Activated CD4-positive, alpha-beta T cell treated with anti-CD3 and anti-CD28 coated beads, Interleukin-2, amount 50 U/mL, for 24 hours (primary cell): ENCODE results near the gene TBC1D5.
"Not testable (repeated sequence)": the region's sequence is repeated elsewhere in the genome, so short reads cannot be mapped to it uniquely, and the experiment has no call there.

Experiments used
- DNase-seq, 2 donors: peaks; one replicate each; pipeline ENCODE4 v3.0.0-alpha.2; 2020; ENCODE audit warnings: low read depth in 1 of 2, low spot score in 1 of 2

The TBC1D5 gene

GRCh38 chr3:17491190-17491589 is 251.2 kb downstream of the TBC1D5 start:
- DNase-seq: not testable (repeated sequence)

GRCh38 chr3:17489139-17489538 is 253.3 kb downstream of the TBC1D5 start:
- no peak for DNase-seq

DNA sequence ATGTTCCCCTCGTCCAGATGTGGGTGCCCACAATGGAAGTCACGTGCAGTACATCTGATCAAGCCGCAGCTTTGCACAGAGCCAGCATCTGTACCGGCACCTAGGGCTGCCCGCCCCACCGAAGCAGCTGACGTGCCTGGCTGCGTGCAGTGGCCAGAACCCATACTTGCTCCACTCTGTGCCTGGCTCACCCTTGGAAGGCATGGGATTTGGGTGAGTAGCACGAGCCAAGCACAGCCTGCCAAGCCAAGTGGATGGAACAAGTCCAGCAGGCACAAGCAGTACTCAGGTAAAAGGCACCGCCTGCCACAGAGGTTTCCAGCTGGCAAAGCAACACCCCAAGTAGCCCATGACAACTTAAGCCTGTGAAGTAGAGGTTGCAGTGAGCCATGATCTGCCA is 261.3 kb downstream of the TBC1D5 start:
- DNase-seq: no peak

DNA sequence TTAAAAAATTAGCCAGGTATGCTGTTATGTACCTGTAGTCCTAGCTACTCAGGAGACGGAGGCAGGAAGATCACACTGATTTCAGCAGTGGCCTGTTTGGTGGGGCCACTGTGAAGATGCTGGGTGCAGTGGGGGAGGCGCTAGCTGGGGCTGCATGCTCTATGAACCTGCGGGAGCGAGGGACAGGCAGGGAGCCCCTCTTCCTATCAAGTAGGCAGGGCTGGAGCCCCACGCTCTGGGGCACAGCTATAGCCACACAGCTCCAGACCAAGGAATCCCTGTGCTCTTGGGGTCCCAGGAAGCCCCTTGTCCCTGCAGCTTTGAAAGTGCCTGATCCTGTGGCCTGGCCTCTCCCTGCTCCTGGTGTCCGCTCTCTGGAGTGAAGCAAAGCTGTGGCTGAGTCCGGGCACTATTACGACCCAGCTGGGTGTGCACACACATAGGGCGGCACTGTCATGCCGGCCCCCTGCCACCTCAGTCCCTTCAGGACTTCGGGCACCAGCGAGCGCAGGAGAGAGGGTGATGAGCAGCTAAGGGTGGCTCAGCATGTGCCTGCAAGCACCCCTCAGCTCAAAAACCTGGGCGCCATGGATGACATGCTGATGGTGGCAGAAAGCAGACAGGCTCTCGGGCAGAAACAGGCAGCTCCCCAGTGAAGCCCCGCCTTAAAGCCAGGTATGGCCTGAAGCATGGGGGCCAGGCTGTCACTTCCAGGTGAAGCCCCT is 262.6 kb downstream of the TBC1D5 start:
- DNase-seq: no peak

DNA sequence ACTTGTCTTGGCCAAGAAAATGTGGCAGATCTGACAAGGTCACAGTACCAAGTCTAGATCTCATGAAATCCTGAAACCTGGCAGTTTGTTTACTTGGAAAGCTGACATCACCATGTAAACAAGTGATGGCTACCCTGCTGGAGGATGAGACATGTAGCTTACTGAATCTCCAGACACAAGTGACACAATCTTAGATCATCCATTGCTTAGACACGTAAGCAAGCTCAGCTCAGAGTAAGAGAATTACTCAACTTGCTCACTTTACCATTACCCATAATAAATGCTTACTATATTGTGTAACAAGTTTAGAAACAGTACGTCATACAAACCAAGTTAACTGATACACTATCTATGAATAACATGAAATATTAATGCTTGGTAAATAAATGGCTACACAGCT is 263.8 kb downstream of the TBC1D5 start:
- DNase-seq: no peak

- no peak for DNase-seq
Measured at GRCh38 chr3:17473761-17474160, 268.7 kb downstream of the TBC1D5 start.

- no peak for DNase-seq
Measured at GRCh38 chr3:17469954-17470353, 272.5 kb downstream of the TBC1D5 start.

- DNase-seq: no peak
Measured at GRCh38 chr3:17469520-17469919, 272.9 kb downstream of the TBC1D5 start.

DNA sequence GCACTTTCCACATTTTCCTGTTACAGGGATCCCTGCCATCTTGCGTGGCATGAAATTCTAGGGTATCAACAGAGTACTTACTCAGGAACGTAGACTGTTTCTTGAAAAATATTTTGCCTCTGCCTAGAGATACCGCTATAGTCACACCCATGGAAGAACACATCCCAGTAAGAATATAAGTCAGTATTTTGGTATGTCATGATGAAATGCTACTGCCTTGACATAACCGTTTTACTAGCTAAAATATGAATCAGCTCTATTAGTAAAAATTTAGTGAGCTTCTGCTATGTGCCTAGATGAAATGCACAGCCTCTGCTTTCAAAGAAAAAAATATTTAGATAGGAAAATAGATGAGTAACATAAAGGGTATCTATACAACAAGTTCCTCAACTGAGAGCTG is 276.4 kb downstream of the TBC1D5 start:
- DNase-seq: no peak

- no peak for DNase-seq
Measured at GRCh38 chr3:17459470-17459993, 282.9 kb downstream of the TBC1D5 start.

GRCh38 chr3:17456650-17457049 is 285.8 kb downstream of the TBC1D5 start:
- DNase-seq: no peak

- DNase-seq: no peak
Measured at GRCh38 chr3:17456046-17456445, 286.4 kb downstream of the TBC1D5 start.

- DNase-seq: no peak
Measured at GRCh38 chr3:17444865-17445264, 297.6 kb downstream of the TBC1D5 start.

DNA sequence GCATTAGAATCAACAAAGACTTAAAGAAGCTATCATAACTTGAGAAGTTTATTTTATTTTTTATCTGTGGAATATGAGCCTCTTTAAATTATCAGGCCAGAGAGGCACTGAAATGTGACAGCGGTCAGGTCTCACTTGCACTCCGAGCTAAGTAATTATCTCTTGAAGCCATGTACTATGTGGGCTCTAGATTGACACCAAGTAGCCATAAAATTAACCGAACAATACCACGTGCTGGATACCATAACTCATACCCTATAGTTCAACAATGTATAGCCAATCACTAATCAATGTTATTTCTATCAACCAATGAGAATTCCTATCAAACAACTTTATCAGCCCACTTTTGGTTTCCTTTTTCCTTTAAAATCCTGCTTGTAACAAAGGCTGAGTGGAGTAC is 299.3 kb downstream of the TBC1D5 start:
- DNase-seq: no peak

- DNase-seq: no peak
Measured at GRCh38 chr3:17442332-17443049, 299.9 kb downstream of the TBC1D5 start.

DNA sequence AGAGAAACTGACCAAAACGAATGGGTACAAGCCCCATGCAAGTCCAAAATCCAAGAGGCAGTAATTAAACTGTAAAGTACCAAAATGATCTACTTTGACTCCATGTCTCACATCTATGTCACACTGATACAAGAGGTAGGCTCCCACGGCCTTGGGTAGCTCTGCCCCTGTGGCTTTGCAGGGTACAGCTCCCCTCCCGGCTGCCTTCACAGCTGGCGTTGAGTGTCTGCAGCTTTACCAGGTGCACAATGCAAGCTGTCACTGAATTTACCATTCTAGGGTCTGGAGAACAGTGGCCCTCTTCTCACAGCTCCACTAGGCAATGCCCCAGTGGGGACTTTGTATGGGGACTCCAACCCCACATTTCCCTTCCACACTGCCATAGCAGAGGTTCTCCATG is 308.6 kb downstream of the TBC1D5 start:
- no peak for DNase-seq

GRCh38 chr3:17432236-17432635 is 310.2 kb downstream of the TBC1D5 start:
- DNase-seq: no peak

DNA sequence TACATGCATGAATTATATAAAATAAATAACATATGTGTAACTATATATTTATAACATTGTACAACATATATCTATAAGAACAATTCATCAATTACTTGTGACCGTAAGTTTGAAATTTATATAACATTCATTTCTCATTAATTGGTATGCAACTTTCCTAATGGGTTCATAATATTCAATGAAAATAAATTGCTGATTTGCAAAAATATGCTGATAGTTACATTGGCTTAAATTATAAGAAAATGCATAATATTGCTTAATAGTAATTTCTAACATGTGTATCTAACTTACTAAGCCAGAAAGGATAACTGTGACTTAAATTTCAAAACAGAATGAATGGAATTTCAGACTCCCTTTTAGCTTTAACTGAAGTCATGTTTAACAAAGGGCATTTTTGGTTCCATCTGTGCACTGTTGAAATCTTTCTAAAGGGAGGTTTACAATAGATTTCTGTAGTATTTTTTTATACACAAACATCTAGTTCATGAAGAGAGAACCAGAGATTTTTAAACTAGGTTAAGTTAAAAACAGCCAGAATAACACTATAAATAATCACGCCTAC is 310.9 kb downstream of the TBC1D5 start:
- DNase-seq: no peak

DNA sequence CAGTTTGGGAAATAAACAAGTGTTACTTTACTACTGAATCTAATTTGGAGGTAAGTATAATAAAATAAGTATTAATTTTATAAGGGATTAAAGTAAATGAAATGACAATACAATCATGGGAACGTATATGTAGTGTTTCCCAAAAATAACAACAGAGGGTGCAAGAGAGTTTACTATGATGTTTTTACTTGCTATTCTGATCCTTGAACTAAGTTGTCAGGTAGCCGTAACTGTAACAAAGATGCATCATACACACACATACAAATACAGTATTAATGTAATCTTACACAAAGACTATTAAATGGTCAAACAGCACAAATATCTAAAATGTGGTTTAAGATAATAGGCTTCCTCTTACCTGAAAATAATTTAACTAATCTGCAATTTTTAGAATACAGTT is 311.4 kb downstream of the TBC1D5 start:
- no peak for DNase-seq

DNA sequence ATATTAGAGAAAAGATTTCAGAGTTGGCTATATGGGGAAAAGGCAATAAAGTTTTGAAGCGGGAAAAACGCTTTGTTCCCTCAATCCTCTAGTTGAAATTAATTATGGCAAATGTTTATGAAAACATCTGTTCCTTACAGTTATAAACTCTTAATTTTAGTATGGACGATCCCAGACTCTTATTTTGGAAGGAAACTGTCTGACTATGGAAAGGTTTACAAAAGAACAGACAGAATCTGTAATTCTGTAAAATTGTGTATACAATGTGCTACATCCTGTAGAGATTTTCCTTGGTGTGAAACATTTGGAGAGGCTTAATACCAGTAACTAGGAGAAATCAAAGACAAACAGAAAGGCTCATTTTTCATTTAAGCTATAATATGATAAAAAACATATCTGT is 311.8 kb downstream of the TBC1D5 start:
- DNase-seq: no peak

DNA sequence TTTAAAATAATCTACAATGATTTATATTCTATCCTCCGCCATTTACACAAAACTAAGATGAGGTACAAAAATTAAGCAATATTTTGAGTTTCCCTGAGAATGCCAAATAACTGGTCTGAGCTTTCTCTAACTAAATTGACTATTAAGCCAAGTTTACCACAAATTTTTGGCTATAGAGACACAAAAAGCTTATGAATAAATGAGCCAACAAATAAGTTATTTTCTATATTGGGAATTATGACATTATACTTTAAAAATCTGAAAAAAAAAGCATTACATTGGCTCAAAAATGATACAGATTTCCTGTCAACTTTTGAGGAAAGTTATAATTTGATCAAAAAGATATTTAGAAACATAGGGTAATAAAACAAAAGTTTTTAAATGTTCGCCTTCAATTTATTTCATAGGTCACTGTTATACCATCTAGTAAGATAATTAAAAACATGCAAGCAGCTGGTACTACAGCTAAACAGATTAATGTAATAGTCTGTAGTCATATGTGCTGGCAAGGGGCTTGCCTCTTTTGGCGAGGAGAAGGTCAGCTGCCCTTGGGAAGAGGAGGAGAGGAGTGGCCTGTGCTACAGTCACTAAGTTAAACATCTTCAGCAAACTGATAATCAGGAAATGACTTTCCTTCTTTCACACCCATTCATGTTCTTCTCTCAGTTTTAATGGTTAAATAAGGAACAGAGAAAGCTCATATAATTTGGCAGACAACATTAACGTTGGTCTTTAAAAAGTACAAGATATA is 318.5 kb downstream of the TBC1D5 start:
- DNase-seq: no peak

- DNase-seq: no peak
Measured at GRCh38 chr3:17422636-17423035, 319.8 kb downstream of the TBC1D5 start.
